ENCODE measurements around the gene C3orf33.

The C3orf33 gene

GRCh38 chr3:155741603-155742002 is 64.5 kb downstream of the C3orf33 start:
- no peak for DNase-seq (ENCODE audit: low read depth)

DNA sequence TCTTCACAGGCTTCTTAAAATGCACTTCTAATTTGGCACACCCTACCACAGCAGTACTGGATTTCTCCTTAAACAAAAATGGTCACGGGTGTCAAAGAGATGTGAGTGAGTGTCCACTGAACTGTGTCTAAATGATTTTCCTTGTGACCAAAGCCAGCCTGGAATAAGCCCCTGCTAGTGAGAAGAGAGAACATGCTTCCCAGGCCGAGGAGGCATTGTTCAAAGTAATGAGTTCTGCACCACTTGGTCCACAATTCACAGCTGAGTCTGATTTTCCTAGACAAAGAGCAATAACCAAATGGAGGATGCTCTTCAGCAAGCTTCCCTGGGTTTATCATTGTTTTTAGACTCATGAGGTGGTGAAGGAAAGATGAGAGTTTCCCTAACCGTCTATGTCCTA is 65.0 kb downstream of the C3orf33 start:
- no peak for DNase-seq (ENCODE audit: low read depth)

DNA sequence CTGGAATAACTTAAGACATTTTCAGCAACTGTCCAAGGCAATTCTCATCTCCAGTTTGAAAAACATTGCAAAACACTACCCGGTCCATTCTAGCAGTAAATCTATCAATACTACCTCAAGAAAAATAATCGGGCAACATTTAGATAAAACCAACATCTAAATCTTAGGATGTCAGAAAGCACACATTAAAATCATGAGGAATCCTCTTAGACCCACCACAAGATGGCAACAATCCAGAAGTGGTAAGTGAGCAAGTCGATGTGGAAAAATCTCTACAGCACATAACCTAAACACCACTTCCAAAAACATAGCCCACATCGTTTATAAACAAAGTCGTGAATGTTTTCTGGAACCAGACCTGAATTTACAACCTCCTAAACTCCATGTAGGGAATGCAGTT is 66.9 kb downstream of the C3orf33 start:
- no peak for DNase-seq (ENCODE audit: low read depth)

- no peak for DNase-seq (ENCODE audit: low read depth)
Observed at GRCh38 chr3:155738580-155739076, 67.5 kb downstream of the C3orf33 start.

GRCh38 chr3:155737844-155738460 is 68.1 kb downstream of the C3orf33 start:
- no peak for DNase-seq (ENCODE audit: low read depth)

DNA sequence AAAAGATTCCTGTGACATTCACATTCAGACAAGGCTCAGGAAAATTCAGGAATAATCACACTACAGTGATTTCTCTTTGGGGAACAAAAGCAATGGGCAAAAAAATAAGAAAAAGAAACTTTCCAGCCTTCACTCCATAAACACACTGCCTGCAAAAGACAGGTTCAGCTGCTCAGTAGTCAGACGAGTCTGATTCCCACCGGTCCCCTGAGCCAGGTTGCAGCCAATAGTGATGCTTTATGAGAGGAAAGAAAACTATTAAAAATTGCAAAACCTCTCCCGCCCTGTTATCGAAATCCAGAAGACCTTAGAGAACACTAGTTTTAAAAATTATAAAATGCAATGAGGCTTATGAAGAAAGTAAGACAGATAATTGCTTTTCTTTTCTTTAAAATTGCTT is 69.7 kb downstream of the C3orf33 start:
- DNase-seq (ENCODE audit: low read depth) = no peak

- no peak for DNase-seq (ENCODE audit: low read depth)
Observed at GRCh38 chr3:155730843-155731242, 75.2 kb downstream of the C3orf33 start.

DNA sequence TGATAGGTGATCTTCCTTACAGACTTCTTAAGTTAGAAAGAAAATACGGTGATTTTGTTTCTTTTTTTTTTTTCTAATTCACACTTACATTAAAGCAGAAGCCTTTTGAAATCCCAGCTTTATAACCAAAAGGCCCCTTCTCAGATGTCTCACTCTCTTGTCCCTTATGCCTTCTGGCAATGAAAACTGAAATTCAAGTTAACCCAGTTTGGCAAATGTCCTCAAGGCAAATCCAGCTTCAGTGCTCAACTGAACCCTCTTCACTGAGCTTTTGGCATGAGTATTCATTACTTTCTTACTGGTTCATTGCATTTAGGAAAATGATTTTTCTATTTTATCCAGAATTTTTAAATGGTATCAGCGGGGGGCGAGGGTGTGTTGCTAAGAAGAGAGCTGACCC is 78.2 kb downstream of the C3orf33 start:
- DNase-seq (ENCODE audit: low read depth) = no peak

DNA sequence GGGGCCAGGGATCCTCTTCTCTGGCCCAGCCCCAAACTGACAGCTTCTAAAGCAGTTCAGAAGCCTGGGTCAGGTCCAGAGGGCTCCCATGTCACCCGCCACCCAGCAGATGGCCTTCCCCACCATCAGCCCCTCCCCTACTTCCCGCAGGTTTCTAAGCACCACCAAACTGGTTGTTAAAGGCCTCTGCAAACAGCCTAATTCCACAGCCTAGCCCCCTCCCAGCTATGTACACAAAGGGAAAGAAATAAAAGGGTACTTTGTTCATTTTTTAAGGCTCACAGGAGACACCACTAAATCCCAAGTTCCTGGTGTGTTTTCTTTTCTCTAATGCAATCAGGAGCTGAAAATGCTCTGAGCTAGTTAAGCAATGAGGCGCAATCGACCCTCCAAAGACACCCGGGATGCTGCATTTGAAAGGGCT is 91.8 kb downstream of the C3orf33 start:
- DNase-seq (ENCODE audit: low read depth) = no peak

All from stimulated activated CD8-positive, alpha-beta memory T cell treated with anti-CD3 and anti-CD28 coated beads, Interleukin-4, amount 100 ng/mL, for 24 hours (primary cell).